Left lung (tissue), 10 donors: ENCODE measurements around the gene PFDN5. TPM values are rescaled to one million over a fixed set of nuclear protein-coding genes. Genes with fewer than 3 reads are reported as not detected.

Source experiments
- ATAC-seq: fragments of 200-7000 bp; cut with Tn5 transposase; one replicate; pipeline ENCODE4 v1.9.1; 2020; ENCODE audit warnings: moderate library complexity
- DNase-seq, 4 donors: peaks; one replicate each; pipeline ENCODE4 v3.0.0-alpha.2; 2013 to 2020
- H3K27ac ChIP-seq, 2 donors: fragments of 200-600 bp; sonication (generic) in 1 of 2; one replicate each; pipeline versions ENCODE4 v1.5.0 to v1.8.0; 2020 to 2021
- H3K27me3 ChIP-seq, 2 donors: fragments of 200-600 bp; sonication (generic) in 1 of 2; one replicate each; pipeline versions ENCODE4 v1.5.0 to v1.8.0; 2020 to 2021
- H3K36me3 ChIP-seq, 2 donors: fragments of 200-600 bp; sonication (generic) in 1 of 2; one replicate each; pipeline versions ENCODE4 v1.5.0 to v1.8.0; 2020 to 2021
- H3K4me1 ChIP-seq, 2 donors: fragments of 200-600 bp; one replicate each; pipeline ENCODE4 v1.8.0; 2021
- H3K4me3 ChIP-seq, 2 donors: fragments of 200-600 bp; sonication (generic) in 1 of 2; one replicate each; pipeline versions ENCODE4 v1.5.0 to v1.8.0; 2020 to 2021; ENCODE audit warnings: mild to moderate bottlenecking in 1 of 2
- H3K9me3 ChIP-seq, 2 donors: fragments of 200-600 bp; sonication (generic) in 1 of 2; one replicate each; pipeline versions ENCODE4 v1.5.0 to v1.8.0; 2020 to 2021
- CTCF ChIP-seq, 2 donors: fragments of 200-600 bp; sonication (generic) in 1 of 2; IDR thresholded peaks; one replicate each; pipeline versions ENCODE4 v1.5.0 to v1.8.0; 2021; ENCODE audit warnings: antibody characterized with exemption in 2 of 2
- intact Hi-C, 2 donors: fragments of 100-400 bp; cut with DNase I; formaldehyde crosslinking; loops; one replicate each; pipeline versions ENCODE4 v1.11.2 to v1.14.2; 2022
- polyA plus RNA-seq, 6 donors: library from polyadenylated mRNA; unstranded; fragments of 120-200 nt; gene quantifications; one replicate each; pipeline ENCODE4 v1.2.1, GENCODE V29; 2013; ENCODE audit not compliant: insufficient read length in 6 of 6
- total RNA-seq, 2 donors: library from RNA; stranded (reverse); fragmentation: NEBNext Ultra II Directional; extraction: Animal tissue kit (Norgen Biotek cat#: 25700); gene quantifications; one replicate each; pipeline ENCODE4 v1.2.1, GENCODE V29; 2021
- donor health status: DM: no; HTN: yes; CAD: no.
- donor health status: DM: no; HTN: no; CAD: no.

Gene PFDN5
- total and polyA plus RNA-seq, 8 donors: 321 to 800 (median 724) TPM

GRCh38 chr12:53258541-53259539 is 36.5 kb upstream of the PFDN5 start:
- H3K4me3 ChIP-seq: no peak overlapping the region
- no peaks in the 10 kb centered on the region for H3K27me3 ChIP-seq
- peaks cover 0 to 16% of the 10 kb centered on the region in 2 donors for H3K36me3 ChIP-seq
- intact Hi-C loops: no loop called here
- H3K9me3 ChIP-seq: no peaks in the 10 kb centered on the region
- TF ChIP-seq CTCF (IDR thresholded peaks at IDR 0.05): no peak
- ATAC-seq (peak; percentile 91), DNase-seq (peak in 1 of 4 donors; percentile 6)
- H3K27ac ChIP-seq: peak overlapping the region in 1 of 2 donors; percentile 28
- H3K4me1 ChIP-seq: peaks cover 0 to 24% of the 10 kb centered on the region in 2 donors

GRCh38 chr12:53259891-53260290 is 35.5 kb upstream of the PFDN5 start:
- Histone ChIP-seq H3K4me1 (peaks cover 0 to 14% of the 10 kb centered on the region in 2 donors), H3K27ac (no peak overlapping the region), H3K9me3 (no peaks in the 10 kb centered on the region), H3K36me3 (peaks cover 0 to 5% of the 10 kb centered on the region in 2 donors), H3K4me3 (no peak overlapping the region), H3K27me3 (no peaks in the 10 kb centered on the region)
- DNase-seq (peak in 1 of 4 donors; percentile 14), ATAC-seq (no peak)
- TF ChIP-seq CTCF (IDR thresholded peaks at IDR 0.05): no peak
- intact Hi-C loops: no loop called here

- no peak overlapping the region for H3K27ac ChIP-seq
- no peaks in the 10 kb centered on the region for H3K36me3 ChIP-seq
- no peak overlapping the region for H3K4me3 ChIP-seq
- ATAC-seq (no peak), DNase-seq (peak in 1 of 4 donors; percentile 12)
- no peaks in the 10 kb centered on the region for H3K27me3 ChIP-seq
- H3K9me3 ChIP-seq: no peaks in the 10 kb centered on the region
- intact Hi-C loops: no loop called here
- no peak for TF ChIP-seq CTCF (IDR thresholded peaks at IDR 0.05)
- H3K4me1 ChIP-seq: peaks cover 9 to 29% of the 10 kb centered on the region in 2 donors
Measured at GRCh38 chr12:53265783-53266182, 29.6 kb upstream of the PFDN5 start.

GRCh38 chr12:53267306-53267998 is 27.9 kb upstream of the PFDN5 start:
- Histone ChIP-seq H3K4me1 (peaks cover 9 to 29% of the 10 kb centered on the region in 2 donors), H3K36me3 (no peaks in the 10 kb centered on the region), H3K27me3 (no peaks in the 10 kb centered on the region), H3K4me3 (peak overlapping the region; percentile 52 to 75), H3K9me3 (no peaks in the 10 kb centered on the region), H3K27ac (peak overlapping the region; percentile 33 to 74)
- intact Hi-C loops: no loop called here
- DNase-seq: peak in 1 of 4 donors; percentile 64
- peak; percentile 56 for ATAC-seq
- TF ChIP-seq CTCF (IDR thresholded peaks at IDR 0.05): no peak
